H1 (cell line): ENCODE results near the gene PIP5K1C. TPM values are rescaled to one million over a fixed set of nuclear protein-coding genes. Genes with fewer than 3 reads are reported as not detected.

Source experiments
- SUZ12 ChIP-seq: fragments of 200-600 bp; sonication (generic); IDR thresholded peaks from 2 replicates; pipeline ENCODE4 v1.6.1; 2012; ENCODE audit warnings: mild to moderate bottlenecking, inconsistent platforms, low read length, moderate library complexity, mixed read lengths
- TAF1 ChIP-seq: IDR thresholded peaks from 2 replicates; pipeline ENCODE4 v1.6.1; 2011; ENCODE audit warnings: mild to moderate bottlenecking, low read depth, low read length
- polyA plus RNA-seq, 7 experiments: library from polyadenylated mRNA; depleted of rRNA in 3 of 7; stranded (reverse) in 5 of 7; unstranded in 2 of 7; fragments of >200 nt in 5 of 7; fragments of 200-250 nt in 2 of 7; gene quantifications; 1 replicate in 5 of 7; 2 replicates in 1 of 7; 4 replicates in 1 of 7; pipeline versions ENCODE4 v1.2.1 to v1.2.3, GENCODE V29; 2011 to 2013; ENCODE audit warnings: missing spikeins in 2 of 7, mixed read lengths in 2 of 7
- total RNA-seq: library from RNA; stranded (reverse); fragmentation: NEBNext Ultra II Directional; extraction: Animal tissue kit (Norgen Biotek cat#: 25700); gene quantifications from 2 replicates; pipeline ENCODE4 v1.2.1, GENCODE V29; 2021

The PIP5K1C gene
- total and polyA plus RNA-seq, 2 of the 8 experiments (the other 6 are each of a cell fraction or from before 2014, with no cell fraction given): 10.6 to 32.9 TPM

DNA sequence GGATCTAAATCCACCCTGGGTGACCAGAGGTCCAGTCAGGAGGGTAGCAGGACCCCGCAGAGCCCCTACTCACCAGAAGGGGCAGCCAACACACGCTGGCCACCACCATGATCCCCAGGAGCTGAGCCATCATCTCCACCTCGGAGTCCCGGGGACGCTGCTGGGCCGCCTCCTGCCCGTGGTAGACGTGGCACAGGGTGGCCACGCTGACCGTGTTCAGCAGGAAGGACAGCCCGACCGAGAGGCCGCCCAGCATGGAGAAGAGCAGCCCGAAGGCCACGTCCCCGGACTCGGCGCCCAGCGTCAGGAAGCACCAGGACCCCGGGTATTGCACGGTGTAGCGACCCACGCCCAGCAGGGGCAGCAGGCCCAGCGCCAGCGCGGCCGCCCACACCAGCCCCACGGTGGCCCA lies 100.5 kb downstream of the PIP5K1C start (continued):
- TF ChIP-seq TAF1 (no peak), SUZ12 (no peak)
